Mesothelial cell of epicardium (in vitro differentiated cells): ENCODE data around the gene TSPAN4. TPM values are rescaled to one million over a fixed set of nuclear protein-coding genes. Genes with fewer than 3 reads are reported as not detected.

ENCODE experiments used
- DNase-seq, 2 experiments: peaks; one replicate each; pipeline ENCODE4 v3.0.0; 2021; ENCODE audit warnings: low spot score in 2 of 2; ENCODE audit not compliant: unreplicated experiment in 2 of 2
- H3K27ac Mint-ChIP-seq: 2 replicates; pipeline ENCODE4 v1.8.0; 2021; ENCODE audit warnings: mixed read lengths
- H3K27me3 Mint-ChIP-seq: 2 replicates; pipeline ENCODE4 v1.8.0; 2021; ENCODE audit warnings: low read depth, mixed read lengths
- H3K36me3 Mint-ChIP-seq: 2 replicates; pipeline ENCODE4 v1.8.0; 2021; ENCODE audit warnings: mixed read lengths
- H3K4me1 Mint-ChIP-seq: 2 replicates; pipeline ENCODE4 v1.8.0; 2021; ENCODE audit warnings: mixed read lengths
- H3K4me3 Mint-ChIP-seq: 2 replicates; pipeline ENCODE4 v1.8.0; 2021; ENCODE audit warnings: mild to moderate bottlenecking, moderate library complexity, mixed read lengths
- H3K9me3 Mint-ChIP-seq: 2 replicates; pipeline ENCODE4 v1.8.0; 2021; ENCODE audit warnings: mixed read lengths
- CTCF ChIP-seq: fragments of 200-600 bp; sonication (generic); IDR thresholded peaks from one replicate; pipeline ENCODE4 v1.5.0; 2021; ENCODE audit warnings: antibody characterized with exemption; ENCODE audit not compliant: unreplicated experiment
- total RNA-seq: library from RNA; stranded (reverse); gene quantifications from 3 replicates; pipeline ENCODE4 v1.2.1, GENCODE V29; 2021

The TSPAN4 gene
- total RNA-seq, 1 donor from 2014 or later: 94.1 TPM

- H3K27me3 Mint-ChIP-seq: peaks cover 12% of the 10 kb centered on the region
- TF ChIP-seq CTCF: no peak
- no peak overlapping the region for H3K4me3 Mint-ChIP-seq
- no peaks in the 10 kb centered on the region for H3K9me3 Mint-ChIP-seq
- no peak for DNase-seq
- H3K36me3 Mint-ChIP-seq: no peaks in the 10 kb centered on the region
- H3K27ac Mint-ChIP-seq: no peak overlapping the region
- H3K4me1 Mint-ChIP-seq: peaks cover 29% of the 10 kb centered on the region
Observed at GRCh38 chr11:836274-836673, 6.4 kb upstream of the TSPAN4 start.

GRCh38 chr11:836700-837099 is 6.0 kb upstream of the TSPAN4 start:
- Mint-ChIP-seq H3K4me3 (no peak overlapping the region), H3K27me3 (peaks cover 8% of the 10 kb centered on the region), H3K27ac (no peak overlapping the region), H3K9me3 (no peaks in the 10 kb centered on the region), H3K36me3 (no peaks in the 10 kb centered on the region), H3K4me1 (peaks cover 27% of the 10 kb centered on the region)
- no peak for DNase-seq
- no peak for TF ChIP-seq CTCF

- Mint-ChIP-seq H3K27me3 (peaks cover under 1% of the 10 kb centered on the region), H3K27ac (no peak overlapping the region), H3K4me3 (no peak overlapping the region), H3K9me3 (no peaks in the 10 kb centered on the region), H3K36me3 (no peaks in the 10 kb centered on the region), H3K4me1 (peaks cover 21% of the 10 kb centered on the region)
- TF ChIP-seq CTCF: no peak
- no peak for DNase-seq
Observed at GRCh38 chr11:837189-837989, 5.3 kb upstream of the TSPAN4 start.

GRCh38 chr11:837990-838307 is 4.7 kb upstream of the TSPAN4 start:
- no peak overlapping the region for H3K4me3 Mint-ChIP-seq
- H3K36me3 Mint-ChIP-seq: no peaks in the 10 kb centered on the region
- H3K27ac Mint-ChIP-seq: no peak overlapping the region
- no peak for TF ChIP-seq CTCF
- H3K9me3 Mint-ChIP-seq: no peaks in the 10 kb centered on the region
- no peaks in the 10 kb centered on the region for H3K27me3 Mint-ChIP-seq
- peaks cover 21% of the 10 kb centered on the region for H3K4me1 Mint-ChIP-seq
- DNase-seq: no peak

- Mint-ChIP-seq H3K9me3 (no peaks in the 10 kb centered on the region), H3K4me3 (no peak overlapping the region), H3K27me3 (no peaks in the 10 kb centered on the region), H3K36me3 (no peaks in the 10 kb centered on the region), H3K4me1 (peaks cover 22% of the 10 kb centered on the region), H3K27ac (no peak overlapping the region)
- no peak for TF ChIP-seq CTCF
- DNase-seq: no peak
Observed at GRCh38 chr11:838441-839279, 4.0 kb upstream of the TSPAN4 start.
